GM18520 (cell line): ENCODE data around the gene GRB2.
A peak's percentile ranks its signal among the peaks of the same experiment; 100 is the strongest.
"Not testable (repeated sequence)": the region's sequence is repeated elsewhere in the genome, so short reads cannot be mapped to it uniquely, and the experiment has no call there.

Experiments used
- ATAC-seq: cut with Tn5 transposase; IDR thresholded peaks from one replicate; pipeline ENCODE4 v1.9.1; 2021; ENCODE audit not compliant: unreplicated experiment

Gene GRB2

DNA sequence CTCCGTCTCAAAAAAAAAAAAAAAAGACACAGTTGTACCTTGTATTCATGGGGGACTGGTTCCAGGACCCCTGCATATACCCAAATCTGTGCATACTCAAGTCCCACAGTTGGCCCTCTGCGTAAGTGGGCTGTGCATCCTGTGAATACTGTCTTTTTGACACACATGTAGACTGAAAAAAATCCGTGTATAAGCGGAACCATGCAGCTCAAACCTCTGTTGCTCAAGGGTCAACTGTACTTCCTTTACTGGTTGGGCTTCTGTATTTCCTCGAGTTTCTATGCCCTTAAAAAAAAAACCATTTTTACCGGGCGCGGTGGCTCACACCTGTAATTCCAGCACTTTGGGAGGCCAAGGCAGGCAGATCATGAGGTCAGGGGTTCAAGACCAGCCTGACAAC lies 52.3 kb downstream of the GRB2 start:
- ATAC-seq, result no peak

- ATAC-seq, result no peak
Observed at GRCh38 chr17:75352079-75352569, 53.4 kb downstream of the GRB2 start.

GRCh38 chr17:75350706-75351105 lies 54.8 kb downstream of the GRB2 start:
- no peak for ATAC-seq

GRCh38 chr17:75350029-75350428 lies 55.4 kb downstream of the GRB2 start:
- no peak for ATAC-seq

DNA sequence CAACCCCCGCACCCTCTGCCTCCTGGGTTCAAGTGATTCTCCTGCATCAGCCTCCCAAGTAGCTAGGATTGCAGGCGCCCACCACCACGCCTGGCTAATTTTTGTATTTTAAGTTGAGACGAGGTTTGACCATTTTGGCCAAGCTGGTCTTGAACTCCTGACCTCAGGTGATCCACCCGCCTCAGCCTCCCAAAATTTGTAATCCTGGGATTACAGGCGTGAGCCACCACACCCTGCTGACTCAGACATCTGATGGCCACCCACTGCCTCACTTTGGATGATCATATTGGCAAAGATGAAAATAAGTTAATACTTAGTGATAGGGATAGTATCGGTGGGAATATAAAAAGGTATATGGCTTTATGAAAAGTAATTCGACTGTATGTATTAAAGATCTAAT lies 55.9 kb downstream of the GRB2 start:
- no peak for ATAC-seq

DNA sequence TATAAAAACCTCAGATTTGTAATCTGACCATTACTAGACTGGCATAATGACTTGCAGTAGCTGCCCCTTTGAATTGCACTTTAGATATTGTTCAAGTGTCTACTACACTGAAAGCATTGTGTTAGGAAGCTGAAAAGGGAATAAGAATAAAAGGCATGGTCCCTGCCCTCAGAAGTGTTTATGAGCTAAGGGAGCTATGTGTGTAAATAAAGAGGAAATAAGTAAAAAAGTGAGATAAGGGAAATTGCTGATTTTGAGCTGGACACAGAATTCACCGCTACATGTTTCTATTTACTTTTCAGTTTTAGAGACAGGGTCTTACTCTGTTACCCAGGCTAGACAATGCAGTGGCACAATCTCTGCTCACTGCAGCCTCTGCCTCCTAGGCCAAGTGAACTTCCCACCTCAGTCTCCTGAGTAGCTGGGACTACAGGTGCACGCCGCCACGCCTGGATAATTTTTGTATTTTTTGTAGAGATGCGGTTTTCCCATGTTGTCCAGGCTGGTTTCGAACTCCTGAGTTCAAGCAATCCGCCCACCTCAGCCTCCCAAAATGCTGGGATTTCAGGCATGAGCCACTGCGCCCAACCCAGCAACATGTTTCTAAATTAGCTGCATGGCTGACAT lies 57.0 kb downstream of the GRB2 start:
- no peak for ATAC-seq

DNA sequence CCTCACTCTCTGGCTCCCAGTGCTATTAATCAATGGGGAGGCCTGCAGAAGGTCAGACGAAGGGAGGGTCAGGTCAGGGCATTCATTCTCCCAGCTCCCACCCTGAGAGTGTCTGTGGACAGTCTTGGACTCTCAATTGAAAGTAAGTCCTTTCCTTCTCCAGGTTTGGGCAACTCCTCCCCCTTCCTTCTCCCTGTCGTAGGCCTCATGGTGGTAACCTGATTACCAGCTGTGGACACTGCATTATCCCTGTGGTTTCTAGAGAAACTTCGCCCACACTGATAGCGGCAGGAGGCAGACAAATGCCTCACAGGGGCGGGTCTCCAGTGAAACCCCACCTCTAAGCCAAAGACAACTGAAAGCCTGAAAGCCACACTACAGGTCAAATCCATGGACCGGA lies 58.6 kb downstream of the GRB2 start:
- no peak for ATAC-seq

GRCh38 chr17:75346368-75346767 lies 59.1 kb downstream of the GRB2 start:
- ATAC-seq, result not testable (repeated sequence)

GRCh38 chr17:75345514-75346167 lies 59.8 kb downstream of the GRB2 start:
- peak; percentile 58 for ATAC-seq

- no peak for ATAC-seq
Observed at GRCh38 chr17:75344666-75345065, 60.8 kb downstream of the GRB2 start.

GRCh38 chr17:75342996-75343395 lies 62.5 kb downstream of the GRB2 start:
- no peak for ATAC-seq

DNA sequence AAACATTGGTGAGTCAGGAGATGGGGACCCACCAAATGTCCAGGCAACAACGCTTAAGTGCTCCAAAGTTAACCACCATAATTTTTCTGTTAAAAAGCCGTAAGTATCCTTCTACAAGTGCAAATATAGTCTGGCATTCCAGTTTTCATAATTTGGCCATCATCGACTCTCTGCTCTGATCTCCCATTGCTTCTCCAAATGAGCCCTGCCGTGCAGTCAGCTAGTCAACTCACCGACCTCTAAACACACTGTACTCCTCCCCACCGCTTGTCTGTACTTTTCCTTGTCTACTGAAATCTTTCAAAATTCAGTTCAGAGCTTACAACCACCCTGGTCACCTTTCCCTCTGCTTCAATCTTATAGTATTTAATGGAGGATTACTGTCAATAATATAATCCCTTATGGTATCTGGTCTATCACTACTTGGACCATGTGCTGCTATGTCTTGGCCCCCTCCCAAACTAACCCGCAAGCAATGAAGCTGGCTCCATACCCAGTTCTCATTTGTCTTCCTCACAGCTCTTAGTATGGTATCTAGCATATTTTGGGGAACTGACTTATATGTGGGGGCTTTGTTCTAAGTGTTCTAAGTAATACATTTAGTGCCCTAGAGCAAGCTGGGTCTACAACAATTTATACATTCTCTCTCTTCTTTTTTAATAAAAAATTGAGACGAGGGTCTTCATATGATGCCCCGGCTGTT lies 63.5 kb downstream of the GRB2 start:
- ATAC-seq, result no peak

- no peak for ATAC-seq
Observed at GRCh38 chr17:75340631-75341030, 64.8 kb downstream of the GRB2 start.

- ATAC-seq, result no peak
Observed at GRCh38 chr17:75339971-75340370, 65.5 kb downstream of the GRB2 start.

DNA sequence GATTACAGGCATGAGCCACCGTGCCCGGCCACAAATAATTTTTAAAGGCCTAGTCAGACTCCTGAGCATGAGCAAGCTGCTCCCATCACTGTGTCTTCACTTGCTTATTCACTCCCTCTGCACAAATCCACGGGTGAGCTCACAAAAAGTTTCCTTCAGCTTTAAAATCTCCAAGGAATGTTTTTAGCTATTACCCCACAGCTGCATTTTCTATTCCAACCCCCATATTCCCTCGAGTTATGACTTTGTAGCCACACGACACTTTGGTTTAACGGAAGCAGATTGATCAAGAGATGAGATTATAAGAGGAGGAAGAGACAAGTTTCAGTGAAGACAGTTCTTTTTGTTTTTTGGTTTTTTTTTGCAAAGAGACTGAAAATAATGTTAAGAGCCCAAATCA lies 67.1 kb downstream of the GRB2 start:
- ATAC-seq, result no peak

GRCh38 chr17:75335315-75335714 lies 70.2 kb downstream of the GRB2 start:
- no peak for ATAC-seq

DNA sequence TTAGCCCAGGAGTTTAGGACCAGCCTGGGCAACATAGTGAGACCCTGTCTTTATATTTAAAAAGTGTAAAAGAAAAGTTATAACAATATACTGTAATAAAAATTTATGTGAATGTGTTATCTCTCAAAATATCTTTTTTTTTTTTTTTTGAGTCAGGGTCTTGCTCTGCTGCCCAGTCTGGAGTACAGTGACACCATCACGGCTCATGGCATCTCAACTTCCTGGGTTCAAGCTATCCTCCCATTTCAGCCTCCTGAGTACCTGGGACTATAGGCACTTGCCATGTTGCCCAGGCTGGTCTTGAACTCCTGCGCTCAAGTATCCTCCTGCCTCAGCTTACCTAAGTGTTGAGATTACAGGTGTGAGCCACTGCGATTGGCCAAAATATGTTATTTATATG lies 70.8 kb downstream of the GRB2 start:
- ATAC-seq, result no peak

- ATAC-seq, result no peak
Observed at GRCh38 chr17:75331671-75332070, 73.8 kb downstream of the GRB2 start.

DNA sequence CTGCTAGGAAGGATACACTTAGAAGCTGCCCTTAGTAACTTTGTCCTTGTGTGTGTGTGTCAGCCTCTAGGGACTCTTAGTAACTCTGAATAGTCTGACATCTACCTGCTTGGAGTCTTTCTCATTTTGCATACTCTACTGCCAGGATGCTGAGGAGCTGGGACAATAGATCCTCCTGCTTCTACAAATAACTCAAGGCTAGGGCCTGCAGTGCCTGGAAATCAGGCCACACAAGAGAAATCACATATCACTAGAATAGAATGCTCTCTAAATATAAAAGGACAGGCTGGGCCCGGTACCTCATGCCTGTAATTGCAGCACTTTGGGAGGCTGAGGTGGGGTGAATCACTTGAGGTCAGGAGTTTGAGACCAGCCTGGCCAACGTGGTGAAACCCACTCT lies 77.7 kb downstream of the GRB2 start:
- no peak for ATAC-seq

DNA sequence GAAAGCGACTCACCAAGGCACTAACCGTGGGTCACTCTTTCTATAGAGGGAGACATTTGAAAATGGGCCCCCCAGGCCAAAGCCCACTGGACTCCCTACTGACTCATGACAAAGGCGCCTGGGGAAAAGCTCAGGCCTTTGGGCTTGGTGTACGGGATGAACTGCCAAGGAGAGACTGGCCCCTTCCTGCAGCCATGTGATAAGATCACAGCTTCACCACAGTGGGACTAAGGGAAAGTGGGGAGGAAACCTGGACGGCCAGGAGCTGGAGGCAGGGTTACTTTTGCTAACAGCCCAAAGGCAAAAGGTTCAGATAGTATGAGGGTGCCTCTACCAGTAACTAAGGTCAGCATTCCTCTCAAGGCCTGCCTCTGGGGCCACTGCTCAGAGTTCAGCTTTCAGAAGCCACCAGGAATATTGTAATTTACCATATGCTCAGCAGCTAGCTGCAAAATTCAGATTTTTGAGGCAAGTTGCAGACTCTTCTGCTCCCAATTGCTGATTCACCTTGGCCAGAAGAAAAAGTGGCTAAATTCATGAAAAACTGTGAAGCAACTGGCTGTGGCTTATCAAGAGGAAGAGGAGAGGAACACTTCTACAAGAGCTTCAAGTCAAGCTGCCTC lies 79.1 kb downstream of the GRB2 start:
- ATAC-seq, result no peak

DNA sequence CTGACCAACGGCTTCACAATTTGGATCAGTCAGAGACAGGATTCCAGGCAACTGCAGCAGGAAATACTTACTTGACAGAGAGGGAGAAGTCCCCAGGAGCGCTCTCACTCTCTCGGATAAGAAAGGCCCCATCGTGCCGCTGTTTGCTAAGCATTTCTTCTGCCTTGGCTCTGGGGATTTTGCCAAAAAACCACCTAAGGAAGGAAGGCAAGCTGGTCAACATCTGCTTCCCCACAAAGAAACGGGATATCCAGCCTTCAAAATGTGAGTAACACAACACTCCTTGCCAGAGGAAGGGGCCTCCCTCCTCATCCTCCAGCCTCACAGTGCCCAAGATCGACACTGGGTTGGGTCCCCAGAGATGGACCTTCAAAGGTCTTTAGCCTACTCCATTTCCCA lies 79.7 kb downstream of the GRB2 start:
- ATAC-seq, result no peak

- no peak for ATAC-seq
Observed at GRCh38 chr17:75325348-75325747, 80.1 kb downstream of the GRB2 start.
